Activated naive CD4-positive, alpha-beta T cell treated with anti-CD3 and anti-CD28 coated beads, Interleukin-2, amount 50 U/mL, for 16 hours (primary cell): ENCODE results near the gene FRMD4A.
"Not testable (repeated sequence)": the region's sequence is repeated elsewhere in the genome, so short reads cannot be mapped to it uniquely, and the experiment has no call there.

Source experiments
- DNase-seq: peaks from one replicate; pipeline ENCODE4 v3.0.0-alpha.2; 2020

The FRMD4A gene

GRCh38 chr10:14135196-14135595, 195.5 kb downstream of the FRMD4A start:
- DNase-seq = not testable (repeated sequence)

- DNase-seq = no peak
These were observed 196.4 kb downstream of the FRMD4A start for GRCh38 chr10:14134275-14134674.

GRCh38 chr10:14131261-14131960, 199.3 kb downstream of the FRMD4A start:
- no peak for DNase-seq

GRCh38 chr10:14129770-14130169, 201.0 kb downstream of the FRMD4A start:
- no peak for DNase-seq

- no peak for DNase-seq
These were observed 202.2 kb downstream of the FRMD4A start for GRCh38 chr10:14128519-14128918.

GRCh38 chr10:14126697-14127440, 203.9 kb downstream of the FRMD4A start:
- no peak for DNase-seq

- DNase-seq = no peak
These were observed 205.2 kb downstream of the FRMD4A start for GRCh38 chr10:14125564-14125963.

GRCh38 chr10:14124941-14125340, 205.8 kb downstream of the FRMD4A start:
- no peak for DNase-seq

- DNase-seq = no peak
These were observed 207.6 kb downstream of the FRMD4A start for GRCh38 chr10:14123139-14123538.

GRCh38 chr10:14120812-14121211, 209.9 kb downstream of the FRMD4A start:
- no peak for DNase-seq

GRCh38 chr10:14118953-14119352, 211.8 kb downstream of the FRMD4A start:
- no peak for DNase-seq

- no peak for DNase-seq
These were observed 213.9 kb downstream of the FRMD4A start for GRCh38 chr10:14116837-14117236.

GRCh38 chr10:14116021-14116420, 214.7 kb downstream of the FRMD4A start:
- DNase-seq = no peak

- DNase-seq = no peak
These were observed 215.9 kb downstream of the FRMD4A start for GRCh38 chr10:14114791-14115190.

- no peak for DNase-seq
These were observed 218.7 kb downstream of the FRMD4A start for GRCh38 chr10:14112056-14112455.

- no peak for DNase-seq
These were observed 219.5 kb downstream of the FRMD4A start for GRCh38 chr10:14111208-14111607.

GRCh38 chr10:14106828-14107227, 223.9 kb downstream of the FRMD4A start:
- no peak for DNase-seq

- DNase-seq = no peak
These were observed 228.7 kb downstream of the FRMD4A start for GRCh38 chr10:14102056-14102455.

- no peak for DNase-seq
These were observed 230.8 kb downstream of the FRMD4A start for GRCh38 chr10:14099885-14100284.

GRCh38 chr10:14093730-14094484, 236.8 kb downstream of the FRMD4A start:
- no peak for DNase-seq

- no peak for DNase-seq
These were observed 237.9 kb downstream of the FRMD4A start for GRCh38 chr10:14092799-14093198.

- DNase-seq = no peak
These were observed 241.0 kb downstream of the FRMD4A start for GRCh38 chr10:14089556-14090292.

- no peak for DNase-seq
These were observed 243.2 kb downstream of the FRMD4A start for GRCh38 chr10:14087566-14087965.
